HG02759 (cell line): ENCODE measurements around the gene SULT1A2.
"Not testable (repeated sequence)": the region's sequence is repeated elsewhere in the genome, so short reads cannot be mapped to it uniquely, and the experiment has no call there.

Experiments
- ATAC-seq: cut with Tn5 transposase; IDR thresholded peaks from one replicate; pipeline ENCODE4 v1.9.1; 2021; ENCODE audit warnings: mild to moderate bottlenecking, moderate library complexity; ENCODE audit not compliant: unreplicated experiment

Gene SULT1A2

GRCh38 chr16:28562199-28562598, 34.7 kb downstream of the SULT1A2 start:
- ATAC-seq: no peak

DNA sequence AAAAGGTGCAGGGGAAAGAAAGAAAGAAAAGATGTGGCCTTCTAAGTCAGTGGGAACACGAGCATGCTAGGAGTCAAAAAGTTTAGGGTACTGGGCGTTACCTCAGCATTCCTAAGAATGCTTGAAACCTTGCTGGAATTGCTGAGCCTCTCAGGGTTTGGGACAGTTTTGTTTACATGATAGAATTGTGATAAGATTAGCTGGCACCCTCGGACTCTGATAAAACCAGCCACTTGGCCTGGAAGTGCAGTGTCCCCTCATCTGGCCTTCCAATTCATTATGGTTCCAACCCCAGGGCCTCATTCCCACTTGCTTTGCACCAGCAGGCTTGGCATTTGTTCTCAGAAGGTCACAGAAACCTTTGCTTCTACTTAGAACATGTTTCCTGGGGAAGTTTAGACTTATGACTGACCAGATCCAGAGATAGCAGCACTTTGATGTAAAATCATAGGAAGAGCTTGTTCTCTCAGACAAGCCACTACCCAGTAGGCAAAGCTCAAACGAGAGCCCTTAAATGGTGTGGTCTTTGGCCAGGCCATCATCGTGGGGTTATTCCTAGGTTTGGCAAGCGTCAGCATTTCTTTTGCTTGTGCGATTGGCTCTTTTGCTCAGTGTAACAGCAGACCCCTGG, 35.2 kb downstream of the SULT1A2 start:
- no peak for ATAC-seq

- no peak for ATAC-seq
Measured at GRCh38 chr16:28558456-28558855, 38.4 kb downstream of the SULT1A2 start.

DNA sequence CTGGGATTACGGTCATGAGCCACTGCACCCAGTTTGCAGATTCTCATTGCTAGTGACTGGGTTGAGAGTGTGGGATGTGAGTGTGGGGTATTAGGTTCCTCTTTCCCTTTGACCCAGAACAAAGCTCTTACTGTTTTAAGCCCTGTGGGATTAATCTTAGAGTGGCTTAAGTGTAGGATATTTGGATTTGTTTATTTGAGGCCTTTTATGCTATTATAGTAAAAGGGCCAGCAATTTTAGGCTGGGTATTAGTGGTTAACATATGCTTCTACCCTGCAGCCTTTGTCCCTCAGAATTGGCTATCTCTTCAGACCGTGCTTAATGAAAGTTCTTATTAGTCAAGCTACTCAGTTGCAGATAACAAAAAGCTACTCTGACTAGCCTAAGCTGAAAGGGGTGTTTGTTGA, 39.9 kb downstream of the SULT1A2 start:
- no peak for ATAC-seq

DNA sequence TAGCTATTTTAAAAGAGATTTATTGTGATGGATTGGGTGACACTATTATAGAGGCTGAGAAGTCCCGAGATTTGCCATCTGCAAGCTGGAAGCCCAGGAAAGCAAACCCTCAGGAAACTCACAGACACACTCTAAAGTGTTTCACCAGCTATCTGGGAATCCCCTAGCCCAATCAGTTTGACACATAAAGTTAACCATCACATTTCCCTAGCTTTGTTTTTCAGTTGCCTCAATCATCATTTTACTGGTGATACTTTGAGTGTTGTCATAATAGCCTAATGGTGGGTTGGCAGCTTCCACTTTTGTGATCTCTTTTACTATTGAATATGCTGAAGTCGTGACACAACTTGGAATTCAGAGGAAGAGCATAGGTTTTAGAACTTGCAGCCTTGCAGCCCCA, 41.3 kb downstream of the SULT1A2 start:
- ATAC-seq: no peak

GRCh38 chr16:28554634-28555423, 42.0 kb downstream of the SULT1A2 start:
- no peak for ATAC-seq

DNA sequence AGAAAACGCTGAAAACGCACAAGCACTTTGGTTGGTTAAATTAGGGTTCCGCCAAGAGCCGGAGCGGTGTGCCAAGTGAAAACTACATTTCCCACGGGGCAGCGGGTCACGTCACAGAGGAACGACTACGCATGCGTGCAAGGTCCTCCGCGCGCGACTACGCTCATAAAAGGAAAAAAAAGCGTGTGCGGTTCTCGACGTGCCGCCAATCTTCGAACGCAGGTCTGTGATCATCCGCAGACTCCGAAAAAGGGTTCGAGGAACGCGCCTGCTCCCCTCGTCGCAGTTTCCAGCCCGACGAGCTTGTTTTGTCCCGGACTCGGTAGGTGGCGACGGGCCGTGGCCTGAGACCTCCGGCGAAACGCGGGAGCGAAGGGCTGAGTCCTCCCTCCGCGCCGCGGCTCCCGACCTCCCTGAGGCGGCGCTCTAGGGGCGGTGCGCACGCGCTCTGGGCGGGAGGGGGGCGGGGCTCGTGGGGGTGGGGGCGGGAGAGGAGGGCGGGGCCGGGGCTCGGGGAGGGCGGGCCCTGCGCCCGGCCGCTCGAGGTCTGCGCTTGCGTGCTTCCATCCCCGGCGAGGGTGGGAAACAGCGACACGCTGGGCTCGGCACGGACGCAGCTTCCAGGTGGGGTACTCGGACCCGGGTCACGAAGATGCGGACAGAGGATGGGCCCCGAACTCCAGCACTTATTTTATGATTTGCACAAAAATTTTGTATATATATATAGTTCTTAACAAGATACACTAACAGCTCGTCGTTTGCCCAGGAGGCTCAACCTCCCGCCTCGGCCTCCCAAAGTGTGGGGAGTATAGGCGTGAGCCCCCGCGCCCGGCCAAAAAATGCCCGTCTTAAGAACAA, 42.8 kb downstream of the SULT1A2 start, which contains the start of gene SGF29:
TSS of gene SGF29 (plus strand) at position 145 of the 858 bp plus-strand sequence. CDS start 27,150 bp downstream, outside the sequence.
- peak; percentile 82 for ATAC-seq

DNA sequence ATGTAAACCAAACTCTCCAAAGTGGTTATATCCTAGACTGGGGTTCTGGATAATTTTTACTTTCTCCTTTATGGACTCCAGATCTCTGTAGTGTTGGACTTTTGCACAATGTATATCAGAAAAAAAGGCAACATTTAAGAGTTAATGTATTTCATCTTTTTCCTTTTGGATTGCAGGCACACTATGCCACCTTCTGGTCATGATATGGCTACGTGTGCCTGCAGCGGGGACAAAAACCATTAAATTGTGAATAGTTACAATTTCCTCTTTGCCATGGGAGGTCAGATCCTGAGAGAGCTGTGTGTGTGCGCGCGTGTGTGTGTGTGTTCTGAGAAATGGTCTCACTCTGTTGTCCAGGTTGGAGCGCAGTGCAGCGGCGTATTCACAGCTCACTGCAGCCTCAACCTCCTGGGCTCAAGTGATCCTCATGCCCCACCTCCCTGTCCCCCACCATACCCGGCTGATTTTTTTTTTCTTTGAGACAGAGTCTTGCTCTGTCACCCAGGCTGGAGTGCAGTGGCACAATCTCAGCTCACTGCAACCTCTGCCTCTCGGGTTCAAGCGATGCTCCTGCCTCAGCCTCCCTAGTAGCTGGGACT, 47.5 kb downstream of the SULT1A2 start:
- no peak for ATAC-seq

- no peak for ATAC-seq
Measured at GRCh38 chr16:28548306-28548802, 48.5 kb downstream of the SULT1A2 start.

- ATAC-seq: no peak
Measured at GRCh38 chr16:28546626-28547025, 50.2 kb downstream of the SULT1A2 start.

- ATAC-seq: not testable (repeated sequence)
Measured at GRCh38 chr16:28545964-28546363, 50.9 kb downstream of the SULT1A2 start.

- no peak for ATAC-seq
Measured at GRCh38 chr16:28544998-28545397, 51.9 kb downstream of the SULT1A2 start.

GRCh38 chr16:28543072-28543471, 53.8 kb downstream of the SULT1A2 start:
- ATAC-seq: no peak

- no peak for ATAC-seq
Measured at GRCh38 chr16:28542646-28543045, 54.2 kb downstream of the SULT1A2 start.
